ENCODE data around the gene TRAF7. TPM values are rescaled to one million over a fixed set of nuclear protein-coding genes. Genes with fewer than 3 reads are reported as not detected.
"Not testable (repeated sequence)": the region's sequence is repeated elsewhere in the genome, so short reads cannot be mapped to it uniquely, and the experiment has no call there.

TRAF7 gene
- total RNA-seq, 1 donor from 2014 or later = 82.2 TPM

GRCh38 chr16:2114225-2114624, 41.4 kb upstream of the TRAF7 start:
- H3K27ac Mint-ChIP-seq (ENCODE audit: unreplicated experiment); H3K4me3 Mint-ChIP-seq; DNase-seq (ENCODE audit: low read depth, low spot score); H3K36me3 Mint-ChIP-seq (ENCODE audit: low read depth); H3K4me1 Mint-ChIP-seq; H3K27me3 Mint-ChIP-seq (ENCODE audit: low read depth); H3K9me3 Mint-ChIP-seq: not testable (repeated sequence)

DNA sequence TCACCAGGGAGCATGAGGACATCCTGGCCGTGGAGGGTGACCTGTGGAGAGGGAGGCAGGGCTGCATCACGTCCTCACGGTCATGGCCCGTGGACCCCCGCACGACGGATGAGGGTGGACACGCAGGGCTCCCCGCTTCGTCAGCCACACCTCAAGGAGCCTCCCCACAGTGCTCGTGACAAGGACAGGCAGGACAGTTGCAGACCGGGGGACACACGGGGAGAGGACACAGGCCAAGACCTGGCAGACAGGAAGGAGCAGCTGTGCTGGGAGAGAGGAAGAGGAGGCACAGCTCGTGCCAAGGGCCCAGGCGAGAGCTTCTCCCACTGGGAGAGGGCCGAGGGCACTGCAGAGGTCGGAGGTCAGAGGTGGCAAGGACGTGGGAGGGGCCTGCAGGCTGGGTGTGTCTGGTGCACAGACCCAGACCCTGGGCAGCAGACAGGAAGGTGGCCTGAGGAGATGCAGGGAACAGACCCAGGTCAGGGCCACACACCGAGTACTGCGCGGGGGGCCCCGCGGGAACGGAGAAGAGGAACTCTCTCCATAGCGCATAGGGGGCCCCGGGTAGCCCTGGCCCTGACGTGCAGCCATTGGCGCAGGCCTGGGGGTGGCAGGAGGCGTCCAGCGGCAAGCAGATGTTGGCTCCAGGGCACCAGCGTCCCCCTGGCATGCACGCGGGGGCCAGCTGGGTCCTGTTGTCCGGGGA, 40.5 kb upstream of the TRAF7 start:
- H3K36me3 Mint-ChIP-seq (ENCODE audit: low read depth); DNase-seq (ENCODE audit: low read depth, low spot score); H3K4me1 Mint-ChIP-seq; H3K9me3 Mint-ChIP-seq; H3K27ac Mint-ChIP-seq (ENCODE audit: unreplicated experiment); H3K4me3 Mint-ChIP-seq; H3K27me3 Mint-ChIP-seq (ENCODE audit: low read depth): not testable (repeated sequence)

- no peak for DNase-seq (ENCODE audit: low read depth, low spot score)
- H3K27ac Mint-ChIP-seq (ENCODE audit: unreplicated experiment) = no peak overlapping the region
- no peaks in the 10 kb centered on the region for H3K9me3 Mint-ChIP-seq
- no peaks in the 10 kb centered on the region for H3K36me3 Mint-ChIP-seq (ENCODE audit: low read depth)
- H3K27me3 Mint-ChIP-seq (ENCODE audit: low read depth) = no peaks in the 10 kb centered on the region
- no peak for TF ChIP-seq CTCF (conservative IDR thresholded peaks at IDR 0.05)
- H3K4me1 Mint-ChIP-seq = no peaks in the 10 kb centered on the region
- no peak overlapping the region for H3K4me3 Mint-ChIP-seq
Measured at GRCh38 chr16:2115591-2115973, 40.0 kb upstream of the TRAF7 start.

- not testable (repeated sequence) for H3K27me3 Mint-ChIP-seq (ENCODE audit: low read depth); DNase-seq (ENCODE audit: low read depth, low spot score); H3K4me3 Mint-ChIP-seq; H3K36me3 Mint-ChIP-seq (ENCODE audit: low read depth); H3K9me3 Mint-ChIP-seq; H3K4me1 Mint-ChIP-seq; H3K27ac Mint-ChIP-seq (ENCODE audit: unreplicated experiment)
Measured at GRCh38 chr16:2116428-2116827, 39.2 kb upstream of the TRAF7 start.

- H3K4me3 Mint-ChIP-seq; H3K9me3 Mint-ChIP-seq; H3K27me3 Mint-ChIP-seq (ENCODE audit: low read depth): not testable (repeated sequence)
Measured at GRCh38 chr16:2117341-2117740, 38.2 kb upstream of the TRAF7 start.

GRCh38 chr16:2117960-2118722, 37.4 kb upstream of the TRAF7 start:
- not testable (repeated sequence) for H3K9me3 Mint-ChIP-seq; H3K27me3 Mint-ChIP-seq (ENCODE audit: low read depth); H3K4me3 Mint-ChIP-seq; H3K36me3 Mint-ChIP-seq (ENCODE audit: low read depth); H3K4me1 Mint-ChIP-seq; H3K27ac Mint-ChIP-seq (ENCODE audit: unreplicated experiment); DNase-seq (ENCODE audit: low read depth, low spot score)

More at GRCh38 chr16:2117341-2117740, 38.2 kb upstream of the TRAF7 start:
- not testable (repeated sequence) for H3K27ac Mint-ChIP-seq (ENCODE audit: unreplicated experiment); H3K4me1 Mint-ChIP-seq; H3K36me3 Mint-ChIP-seq (ENCODE audit: low read depth); DNase-seq (ENCODE audit: low read depth, low spot score)

GRCh38 chr16:2121325-2121724, 34.3 kb upstream of the TRAF7 start:
- H3K4me3 Mint-ChIP-seq = peak overlapping the region; percentile 78
- not testable (repeated sequence) for H3K4me1 Mint-ChIP-seq; DNase-seq (ENCODE audit: low read depth, low spot score); H3K36me3 Mint-ChIP-seq (ENCODE audit: low read depth); H3K27ac Mint-ChIP-seq (ENCODE audit: unreplicated experiment); H3K9me3 Mint-ChIP-seq; H3K27me3 Mint-ChIP-seq (ENCODE audit: low read depth)
- TF ChIP-seq CTCF (conservative IDR thresholded peaks at IDR 0.05) = peak; percentile 49

- no peak for DNase-seq (ENCODE audit: low read depth, low spot score)
- TF ChIP-seq CTCF (conservative IDR thresholded peaks at IDR 0.05) = no peak
- Mint-ChIP-seq H3K4me1 (peaks cover 10% of the 10 kb centered on the region), H3K27ac (ENCODE audit: unreplicated experiment) (no peak overlapping the region), H3K27me3 (ENCODE audit: low read depth) (no peaks in the 10 kb centered on the region), H3K4me3 (no peak overlapping the region), H3K9me3 (no peaks in the 10 kb centered on the region), H3K36me3 (ENCODE audit: low read depth) (no peaks in the 10 kb centered on the region)
Measured at GRCh38 chr16:2121853-2122252, 33.7 kb upstream of the TRAF7 start.
